Activated T-cell treated with anti-CD3 and anti-CD28 coated beads, Interleukin-2, amount 50 U/mL, for 24 hours (primary cell): ENCODE measurements around the gene CRYBA2.

Experiments used
- DNase-seq: peaks from one replicate; pipeline ENCODE4 v3.0.0-alpha.2; 2020
- H3K27ac Mint-ChIP-seq: 2 replicates; pipeline ENCODE4 v1.8.0; 2020; ENCODE audit warnings: mild to moderate bottlenecking, mixed read lengths
- H3K27me3 Mint-ChIP-seq: 2 replicates; pipeline ENCODE4 v1.8.0; 2020; ENCODE audit warnings: mixed read lengths
- H3K36me3 Mint-ChIP-seq: 2 replicates; pipeline ENCODE4 v1.8.0; 2020; ENCODE audit warnings: low read depth, mixed read lengths
- H3K4me1 Mint-ChIP-seq: 2 replicates; pipeline ENCODE4 v1.8.0; 2020; ENCODE audit warnings: low read depth, mixed read lengths
- H3K4me3 Mint-ChIP-seq: 2 replicates; pipeline ENCODE4 v1.8.0; 2020; ENCODE audit warnings: mild to moderate bottlenecking, moderate library complexity, mixed read lengths
- H3K9me3 Mint-ChIP-seq: 2 replicates; pipeline ENCODE4 v1.8.0; 2020; ENCODE audit warnings: mixed read lengths

Gene CRYBA2

GRCh38 chr2:218944759-218945404 lies 48.3 kb downstream of the CRYBA2 start:
- no peaks in the 10 kb centered on the region for H3K4me1 Mint-ChIP-seq
- DNase-seq = no peak
- peaks cover 40% of the 10 kb centered on the region for H3K27me3 Mint-ChIP-seq
- no peak overlapping the region for H3K27ac Mint-ChIP-seq
- H3K4me3 Mint-ChIP-seq = no peak overlapping the region
- H3K9me3 Mint-ChIP-seq = no peaks in the 10 kb centered on the region
- no peaks in the 10 kb centered on the region for H3K36me3 Mint-ChIP-seq
